ACC112 (cell line): ENCODE measurements around the gene MTG1.
"Not testable (repeated sequence)": the region's sequence is repeated elsewhere in the genome, so short reads cannot be mapped to it uniquely, and the experiment has no call there.

ENCODE experiments used
- H2AFZ ChIP-seq: fragments of 200-600 bp; sonication (generic); one replicate; pipeline ENCODE4 v1.6.0; 2017; ENCODE audit warnings: antibody characterized with exemption, low read length; ENCODE audit not compliant: unreplicated experiment
- H3K27ac ChIP-seq: fragments of 200-600 bp; sonication (generic); 2 replicates; pipeline ENCODE4 v1.5.1; 2014; ENCODE audit warnings: low read depth, mild to moderate bottlenecking, antibody characterized with exemption, low read length, moderate library complexity
- H3K27me3 ChIP-seq: fragments of 200-600 bp; sonication (generic); 2 replicates; pipeline ENCODE4 v1.6.1; 2014; ENCODE audit warnings: mild to moderate bottlenecking, antibody characterized with exemption, low read length, moderate library complexity, mixed read lengths; ENCODE audit not compliant: insufficient read depth
- H3K36me3 ChIP-seq: fragments of 200-600 bp; sonication (generic); 2 replicates; pipeline ENCODE4 v1.6.1; 2016; ENCODE audit warnings: mild to moderate bottlenecking, antibody characterized with exemption, low read length, moderate library complexity, mixed read lengths; ENCODE audit not compliant: insufficient read depth
- H3K4me1 ChIP-seq: fragments of 200-600 bp; sonication (generic); one replicate; pipeline ENCODE4 v1.6.1; 2016; ENCODE audit warnings: low read length, mixed read lengths; ENCODE audit not compliant: insufficient read depth, unreplicated experiment, control insufficient read depth
- H3K4me3 ChIP-seq: fragments of 200-600 bp; sonication (generic); 2 replicates; pipeline ENCODE4 v1.5.1; 2014; ENCODE audit warnings: mild to moderate bottlenecking, low read depth, low read length
- H3K79me2 ChIP-seq: fragments of 200-600 bp; sonication (generic); one replicate; pipeline ENCODE4 v1.6.0; 2016; ENCODE audit warnings: low read length; ENCODE audit not compliant: control insufficient read depth, unreplicated experiment, insufficient read depth

The MTG1 gene

GRCh38 chr10:133379152-133379800 is 14.7 kb upstream of the MTG1 start, which contains the start of gene PAOX:
TSS of gene PAOX (plus strand) at chr10:133379262. CDS start at chr10:133379317, 55 bp downstream.
- H3K4me3 ChIP-seq: peak within 1 kb of the TSS; percentile 82
- no peaks in the 10 kb centered on the region for H3K79me2 ChIP-seq
- H3K4me1 ChIP-seq: no peaks in the 10 kb centered on the region
- no peak within 1 kb of the TSS for H3K27ac ChIP-seq
- no peaks in the 10 kb centered on the region for H3K36me3 ChIP-seq
- peak within 1 kb of the TSS; percentile 62 for H2AFZ ChIP-seq
- no peaks in the 10 kb centered on the region for H3K27me3 ChIP-seq

DNA sequence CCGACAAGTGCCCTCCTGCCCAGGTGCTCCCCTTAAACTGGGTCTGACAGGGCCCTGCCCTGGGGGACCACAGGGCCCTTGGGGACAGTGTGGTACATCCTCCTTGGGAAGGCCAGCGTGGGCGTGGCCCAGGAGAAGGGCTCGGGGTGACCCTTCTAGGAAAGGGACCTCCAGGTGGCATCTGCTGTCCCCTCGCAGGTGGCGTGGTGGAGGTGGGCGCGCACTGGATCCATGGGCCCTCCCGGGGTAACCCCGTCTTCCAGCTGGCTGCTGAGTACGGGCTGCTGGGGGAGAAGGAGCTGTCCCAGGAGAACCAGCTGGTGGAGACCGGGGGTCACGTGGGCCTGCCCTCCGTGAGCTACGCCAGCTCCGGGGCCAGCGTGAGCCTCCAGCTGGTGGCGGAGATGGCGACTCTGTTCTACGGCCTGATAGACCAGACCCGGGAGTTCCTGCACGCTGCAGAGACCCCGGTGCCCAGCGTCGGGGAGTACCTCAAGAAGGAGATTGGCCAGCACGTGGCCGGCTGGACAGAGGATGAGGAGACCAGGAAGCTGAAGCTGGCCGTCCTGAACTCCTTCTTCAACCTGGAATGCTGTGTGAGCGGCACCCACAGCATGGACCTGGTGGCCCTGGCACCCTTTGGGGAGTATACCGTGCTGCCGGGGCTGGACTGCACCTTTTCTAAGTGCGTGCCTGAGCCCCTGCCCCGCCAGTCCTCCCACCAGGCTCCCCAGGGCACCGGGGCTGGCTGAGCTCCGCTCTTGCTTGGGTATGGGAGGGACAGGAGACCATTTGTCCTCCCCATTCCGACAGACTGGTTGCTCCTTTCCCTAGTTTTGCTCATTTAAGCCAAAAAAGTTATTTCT is 13.9 kb upstream of the MTG1 start:
- H3K79me2 ChIP-seq: no peaks in the 10 kb centered on the region
- H3K4me1 ChIP-seq: no peaks in the 10 kb centered on the region
- no peak overlapping the region for H2AFZ ChIP-seq
- H3K27me3 ChIP-seq: no peaks in the 10 kb centered on the region
- no peaks in the 10 kb centered on the region for H3K36me3 ChIP-seq
- H3K27ac ChIP-seq: no peak overlapping the region
- peak overlapping the region; percentile 82 for H3K4me3 ChIP-seq

GRCh38 chr10:133381036-133381435 is 12.9 kb upstream of the MTG1 start:
- Histone ChIP-seq H2AFZ (no peak overlapping the region), H3K79me2 (no peaks in the 10 kb centered on the region), H3K4me3 (no peak overlapping the region), H3K27ac (no peak overlapping the region), H3K4me1 (no peaks in the 10 kb centered on the region), H3K36me3 (no peaks in the 10 kb centered on the region), H3K27me3 (no peaks in the 10 kb centered on the region)

- Histone ChIP-seq H3K27me3 (no peaks in the 10 kb centered on the region), H3K36me3 (no peaks in the 10 kb centered on the region), H3K27ac (no peak overlapping the region), H3K79me2 (no peaks in the 10 kb centered on the region), H2AFZ (no peak overlapping the region), H3K4me3 (no peak overlapping the region), H3K4me1 (no peaks in the 10 kb centered on the region)
Measured at GRCh38 chr10:133383551-133383950, 10.4 kb upstream of the MTG1 start.

- no peaks in the 10 kb centered on the region for H3K36me3 ChIP-seq
- no peak overlapping the region for H3K27ac ChIP-seq
- no peaks in the 10 kb centered on the region for H3K4me1 ChIP-seq
- no peak overlapping the region for H2AFZ ChIP-seq
- H3K4me3 ChIP-seq: no peak overlapping the region
- H3K79me2 ChIP-seq: no peaks in the 10 kb centered on the region
- no peaks in the 10 kb centered on the region for H3K27me3 ChIP-seq
Measured at GRCh38 chr10:133384071-133384470, 9.9 kb upstream of the MTG1 start.

GRCh38 chr10:133385214-133385613 is 8.7 kb upstream of the MTG1 start:
- Histone ChIP-seq H2AFZ (no peak overlapping the region), H3K4me3 (no peak overlapping the region), H3K36me3 (no peaks in the 10 kb centered on the region), H3K4me1 (no peaks in the 10 kb centered on the region), H3K27me3 (no peaks in the 10 kb centered on the region), H3K79me2 (no peaks in the 10 kb centered on the region), H3K27ac (no peak overlapping the region)

GRCh38 chr10:133386951-133387350 is 7.0 kb upstream of the MTG1 start:
- not testable (repeated sequence) for H3K4me1 ChIP-seq, H3K36me3 ChIP-seq, H3K27ac ChIP-seq, H2AFZ ChIP-seq, H3K27me3 ChIP-seq, H3K4me3 ChIP-seq, H3K79me2 ChIP-seq

DNA sequence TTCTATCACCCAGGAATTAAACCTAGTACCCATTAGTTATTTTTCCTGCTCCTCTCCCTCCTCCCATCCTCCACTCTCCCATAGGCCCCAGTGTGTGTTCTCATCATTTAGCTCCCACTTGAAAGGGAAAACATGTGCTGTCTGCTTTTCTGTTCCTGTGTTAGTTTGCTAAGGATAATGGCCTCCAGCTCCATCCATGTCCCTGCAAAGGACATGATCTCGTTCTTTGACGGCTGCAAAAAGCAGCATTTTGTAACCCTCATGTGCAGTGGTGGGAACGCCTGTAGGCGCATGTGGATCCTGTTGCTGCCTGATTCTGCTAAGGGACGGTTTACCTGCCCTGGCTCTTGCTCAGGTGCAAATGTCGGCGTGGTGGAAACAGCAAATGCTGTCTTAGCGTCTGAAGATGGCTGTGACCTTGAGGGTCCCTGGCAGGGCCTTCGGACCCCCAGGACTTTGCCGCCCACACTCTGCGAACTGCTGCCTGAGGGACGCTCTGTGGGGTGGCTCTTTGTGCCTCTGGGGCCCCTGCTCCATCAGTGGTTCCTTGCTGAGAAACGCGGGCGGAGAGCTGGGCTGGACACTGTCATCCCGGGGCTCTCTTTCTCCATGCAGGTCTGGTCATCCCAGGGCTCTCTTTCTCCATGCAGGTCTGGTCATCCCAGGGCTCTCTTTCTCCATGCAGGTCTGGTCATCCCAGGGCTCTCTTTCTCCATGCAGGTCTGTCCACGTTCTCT is 5.6 kb upstream of the MTG1 start:
- H3K27me3 ChIP-seq: no peaks in the 10 kb centered on the region
- H3K4me1 ChIP-seq: no peaks in the 10 kb centered on the region
- no peaks in the 10 kb centered on the region for H3K36me3 ChIP-seq
- H2AFZ ChIP-seq: no peak overlapping the region
- H3K27ac ChIP-seq: no peak overlapping the region
- no peak overlapping the region for H3K4me3 ChIP-seq
- no peaks in the 10 kb centered on the region for H3K79me2 ChIP-seq

DNA sequence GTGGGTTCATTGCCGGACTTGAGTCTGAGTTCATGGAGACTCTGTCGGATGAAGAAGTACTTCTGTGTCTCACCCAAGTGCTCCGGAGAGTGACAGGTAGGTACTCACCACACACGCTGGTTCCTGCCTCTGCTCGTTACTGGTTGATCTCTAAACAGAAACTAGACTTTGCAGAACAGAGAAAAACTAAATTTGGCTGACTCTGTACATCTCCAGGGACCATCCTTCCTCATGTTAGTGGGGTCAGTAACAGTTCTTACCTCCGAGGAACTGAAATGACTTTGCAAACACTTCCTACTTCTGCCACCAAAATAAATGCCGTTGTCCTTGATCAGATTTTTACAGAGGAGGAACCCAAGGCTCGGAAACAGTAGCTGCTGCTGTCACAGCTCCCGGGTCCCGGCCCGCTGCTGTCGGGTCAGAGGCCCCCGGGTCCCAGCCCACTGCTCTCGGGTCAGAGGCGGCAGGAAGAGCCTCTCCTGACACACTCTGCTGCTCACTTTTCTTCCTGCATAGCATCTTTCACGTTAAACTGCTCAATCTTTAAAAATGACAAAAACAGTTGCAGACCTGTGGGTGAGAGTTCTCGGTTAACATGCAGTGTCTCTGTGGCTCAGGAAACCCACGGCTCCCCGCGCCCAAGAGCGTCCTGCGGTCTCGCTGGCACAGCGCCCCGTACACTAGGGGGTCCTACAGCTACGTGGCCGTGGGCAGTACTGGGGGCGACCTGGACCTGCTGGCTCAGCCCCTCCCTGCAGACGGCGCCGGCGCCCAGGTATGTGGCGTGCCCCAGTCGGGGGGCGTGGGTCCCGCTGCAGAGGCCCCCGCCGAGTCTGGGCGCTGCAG is 4.8 kb upstream of the MTG1 start:
- Histone ChIP-seq H3K79me2 (peaks cover 1% of the 10 kb centered on the region), H2AFZ (no peak overlapping the region), H3K4me3 (no peak overlapping the region), H3K27me3 (no peaks in the 10 kb centered on the region), H3K4me1 (no peaks in the 10 kb centered on the region), H3K36me3 (no peaks in the 10 kb centered on the region), H3K27ac (no peak overlapping the region)

DNA sequence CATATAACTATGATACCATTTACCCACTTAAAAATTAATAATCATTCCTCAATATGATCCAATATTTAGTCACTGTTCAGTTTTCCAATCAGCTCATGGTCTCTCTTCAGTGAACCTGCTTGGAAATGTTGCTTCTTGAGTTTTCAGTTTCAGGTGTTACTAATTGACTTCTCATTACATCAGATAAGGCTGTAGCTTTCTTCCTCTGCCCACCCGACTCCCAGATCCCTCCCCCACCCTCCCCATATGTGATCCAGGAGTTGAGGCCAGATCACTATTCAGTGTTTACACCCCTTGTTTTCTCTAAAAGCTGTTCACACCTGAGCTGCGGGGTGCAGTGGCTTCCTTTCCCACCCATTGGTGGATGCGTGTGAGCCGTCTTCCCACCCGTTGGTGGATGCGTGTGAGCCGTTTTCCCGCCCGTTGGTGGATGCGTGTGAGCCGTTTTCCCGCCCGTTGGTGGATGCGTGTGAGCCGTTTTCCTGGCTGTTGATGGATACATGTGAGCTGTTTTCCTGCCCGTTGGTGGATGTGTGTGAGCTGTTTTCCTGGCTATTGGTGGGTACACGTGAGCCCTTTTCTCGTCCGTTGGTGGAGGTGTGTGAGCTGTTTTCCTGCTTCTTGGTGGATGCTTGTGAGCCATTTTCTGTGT is 3.2 kb upstream of the MTG1 start:
- no peaks in the 10 kb centered on the region for H3K27me3 ChIP-seq
- no peak overlapping the region for H2AFZ ChIP-seq
- H3K27ac ChIP-seq: no peak overlapping the region
- peaks cover 6% of the 10 kb centered on the region for H3K4me1 ChIP-seq
- no peak overlapping the region for H3K4me3 ChIP-seq
- peaks cover 16% of the 10 kb centered on the region for H3K79me2 ChIP-seq
- H3K36me3 ChIP-seq: no peaks in the 10 kb centered on the region
